HL-60/S4 treated with phorbol 12-myristate 13-acetate at 8.2 ng/mL for 4 days and 3 days (cell line): ENCODE measurements around the gene NOVA2.
"Not testable (repeated sequence)": the region's sequence is repeated elsewhere in the genome, so short reads cannot be mapped to it uniquely, and the experiment has no call there.

Experiments
- in situ Hi-C: fragments of 300-500 bp; cut with MboI; formaldehyde crosslinking; loops from 2 replicates; pipeline ENCODE4 v1.15.0; 2022; ENCODE audit warnings: low sequenced_read_pairs

NOVA2 gene

GRCh38 chr19:45899253-45899652 lies 74.4 kb downstream of the NOVA2 start:
- in situ Hi-C loops = no loop called here

DNA sequence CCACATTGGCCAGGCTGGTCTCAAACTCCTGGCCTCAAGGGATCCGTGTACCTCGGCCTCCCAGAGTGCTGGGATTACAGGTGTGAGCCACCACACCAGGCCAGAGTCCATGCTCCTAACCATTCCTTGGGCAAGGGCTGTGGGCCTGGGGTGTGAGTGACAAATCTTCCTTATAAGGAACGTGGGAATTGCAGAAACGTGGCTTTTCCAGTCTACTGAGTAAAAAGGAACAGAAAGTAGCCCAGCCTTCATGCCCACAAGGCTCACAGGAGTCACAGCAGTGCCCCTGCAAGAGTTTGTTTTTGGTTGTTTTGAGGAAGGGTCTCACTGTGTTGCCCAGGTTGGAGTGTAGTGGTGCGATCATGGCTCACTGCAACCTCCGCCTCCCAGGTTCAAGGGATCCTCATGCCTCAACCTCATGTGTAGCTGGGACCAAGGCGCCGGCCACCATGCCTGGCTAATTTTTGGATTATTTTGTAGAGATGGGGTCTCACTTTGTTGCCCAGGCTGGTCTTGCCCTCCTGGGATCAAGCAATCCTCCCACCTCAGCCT lies 76.3 kb downstream of the NOVA2 start:
- in situ Hi-C loops = no loop called here

- in situ Hi-C loops = not testable (repeated sequence)
Observed at GRCh38 chr19:45895983-45896599, 77.6 kb downstream of the NOVA2 start.

- in situ Hi-C loops = no loop called here
Observed at GRCh38 chr19:45895519-45895972, 78.1 kb downstream of the NOVA2 start.

DNA sequence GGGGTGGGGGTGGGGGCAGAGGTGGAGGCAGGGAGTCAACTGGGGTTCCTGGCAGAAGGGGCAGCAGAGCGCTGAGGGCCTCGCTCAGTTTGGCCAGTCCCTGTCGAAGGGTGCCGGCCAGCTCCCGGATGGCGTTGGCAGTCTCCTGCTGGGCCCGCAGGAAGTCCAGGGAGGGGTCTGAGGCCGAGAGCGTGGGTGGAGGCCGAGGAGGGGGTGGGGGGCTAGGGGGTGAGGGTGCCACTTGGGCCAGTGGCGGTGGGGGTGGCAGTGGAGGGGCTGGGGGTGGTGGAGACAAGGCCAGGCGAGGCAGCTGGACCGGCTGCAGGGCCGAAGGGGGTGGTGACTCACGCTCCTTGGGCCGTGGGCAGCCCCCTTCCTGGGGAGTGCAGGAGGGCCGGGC lies 82.8 kb downstream of the NOVA2 start:
- in situ Hi-C loops = no loop called here

DNA sequence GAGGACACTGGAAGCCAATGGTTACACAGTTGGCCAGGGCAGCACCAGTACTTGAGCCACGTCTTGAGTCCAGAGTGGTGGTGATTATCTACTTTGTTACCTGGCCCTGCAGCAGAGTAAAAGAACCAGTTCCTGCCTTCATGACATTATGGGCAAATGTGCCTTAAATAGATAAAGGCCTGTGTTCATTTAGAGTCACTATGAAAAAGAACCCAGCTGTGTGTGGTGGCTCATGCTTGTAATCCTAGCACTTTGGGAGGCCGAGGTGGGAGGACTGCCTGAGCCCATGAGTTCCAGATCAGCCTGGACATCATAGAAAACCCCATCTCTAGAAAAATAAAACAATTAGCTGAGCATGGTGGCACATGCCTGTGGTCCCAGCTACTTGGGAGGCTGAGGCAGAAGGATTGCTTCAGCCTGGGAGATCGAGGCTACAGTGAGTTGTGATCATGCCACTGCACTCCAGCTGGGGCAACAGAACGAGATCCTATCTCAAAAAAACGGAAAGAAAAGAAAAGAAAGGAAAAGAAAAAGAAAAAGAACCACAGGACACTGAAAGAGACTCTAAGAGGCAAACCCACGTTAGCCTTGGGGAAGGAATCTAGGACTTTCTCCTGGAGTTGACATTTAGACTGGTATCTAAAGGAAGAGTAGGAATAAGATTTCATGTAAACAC lies 84.3 kb downstream of the NOVA2 start:
- in situ Hi-C loops = no loop called here

DNA sequence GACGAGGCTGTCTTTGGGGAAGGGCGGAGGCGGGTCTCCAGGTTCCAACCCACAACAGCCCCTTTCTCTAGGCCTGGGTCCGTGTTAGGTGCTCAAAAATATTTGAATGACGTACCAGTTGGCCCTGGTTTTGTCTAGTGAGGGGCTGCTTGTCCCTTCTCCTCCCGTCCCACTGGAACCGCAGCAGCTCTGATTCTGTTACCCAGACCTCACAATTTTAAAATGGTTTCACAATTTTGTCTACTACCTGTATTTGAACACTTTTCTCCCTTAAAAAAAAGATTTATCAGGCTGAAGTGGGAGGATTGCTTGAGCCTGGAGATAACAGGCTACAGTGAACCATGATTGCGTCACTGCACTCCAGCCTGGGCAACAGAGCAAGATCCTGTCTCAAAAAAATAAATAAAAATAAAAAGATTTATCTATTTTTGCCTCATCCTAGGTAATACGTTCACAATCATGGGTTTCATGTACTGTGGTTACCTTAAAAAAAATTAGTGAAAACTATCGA lies 86.4 kb downstream of the NOVA2 start:
- in situ Hi-C loops = no loop called here

GRCh38 chr19:45886427-45887199 lies 87.1 kb downstream of the NOVA2 start:
- in situ Hi-C loops = no loop called here

DNA sequence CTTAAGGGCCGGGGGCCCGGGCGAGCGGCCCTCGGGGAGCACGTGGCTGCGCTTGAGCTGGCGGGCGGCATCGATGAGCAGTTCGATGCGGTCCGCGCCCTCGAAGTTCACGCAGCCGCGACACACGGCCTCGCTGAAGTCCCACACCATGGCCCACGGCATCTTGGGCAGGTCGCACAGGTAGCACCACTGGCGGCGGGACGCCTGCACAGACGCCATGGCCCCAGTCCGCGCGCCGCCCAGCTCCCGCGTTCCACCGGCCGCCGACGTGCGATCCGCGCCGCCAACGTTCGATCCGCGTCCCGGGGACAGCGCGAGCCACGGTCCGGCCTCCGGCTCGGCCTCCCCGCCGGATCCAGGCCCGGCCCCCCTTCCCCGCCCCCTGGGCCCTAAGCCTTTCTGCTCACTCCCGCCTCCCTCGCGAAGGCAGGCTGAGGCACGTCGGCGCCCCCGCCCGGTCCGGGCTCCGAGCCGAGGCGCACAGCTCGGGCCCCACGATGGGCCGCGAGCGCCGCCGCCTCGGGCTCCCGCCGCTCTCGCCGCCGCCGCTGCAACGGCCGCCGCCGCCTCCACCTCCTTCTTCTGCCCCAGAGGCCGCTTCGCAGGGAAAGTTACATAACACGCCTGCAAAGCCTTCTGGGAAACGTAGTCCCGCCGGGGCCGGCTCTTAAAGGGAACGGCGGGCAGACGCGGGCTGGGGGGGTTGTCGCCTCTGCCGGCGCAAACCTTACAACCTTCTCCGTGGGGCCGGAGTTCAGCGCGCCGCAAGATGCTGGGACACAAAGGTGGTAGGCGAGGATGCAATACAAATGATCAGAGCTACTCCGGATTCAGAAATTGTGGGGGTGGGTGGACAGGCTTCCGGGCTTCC lies 87.9 kb downstream of the NOVA2 start, which contains the start of gene IRF2BP1:
Gene IRF2BP1, minus strand, starts transcription at position 586 of the 871 bp plus-strand sequence. Its CDS starts 367 bp downstream, at position 219.
- in situ Hi-C loops = no loop called here

DNA sequence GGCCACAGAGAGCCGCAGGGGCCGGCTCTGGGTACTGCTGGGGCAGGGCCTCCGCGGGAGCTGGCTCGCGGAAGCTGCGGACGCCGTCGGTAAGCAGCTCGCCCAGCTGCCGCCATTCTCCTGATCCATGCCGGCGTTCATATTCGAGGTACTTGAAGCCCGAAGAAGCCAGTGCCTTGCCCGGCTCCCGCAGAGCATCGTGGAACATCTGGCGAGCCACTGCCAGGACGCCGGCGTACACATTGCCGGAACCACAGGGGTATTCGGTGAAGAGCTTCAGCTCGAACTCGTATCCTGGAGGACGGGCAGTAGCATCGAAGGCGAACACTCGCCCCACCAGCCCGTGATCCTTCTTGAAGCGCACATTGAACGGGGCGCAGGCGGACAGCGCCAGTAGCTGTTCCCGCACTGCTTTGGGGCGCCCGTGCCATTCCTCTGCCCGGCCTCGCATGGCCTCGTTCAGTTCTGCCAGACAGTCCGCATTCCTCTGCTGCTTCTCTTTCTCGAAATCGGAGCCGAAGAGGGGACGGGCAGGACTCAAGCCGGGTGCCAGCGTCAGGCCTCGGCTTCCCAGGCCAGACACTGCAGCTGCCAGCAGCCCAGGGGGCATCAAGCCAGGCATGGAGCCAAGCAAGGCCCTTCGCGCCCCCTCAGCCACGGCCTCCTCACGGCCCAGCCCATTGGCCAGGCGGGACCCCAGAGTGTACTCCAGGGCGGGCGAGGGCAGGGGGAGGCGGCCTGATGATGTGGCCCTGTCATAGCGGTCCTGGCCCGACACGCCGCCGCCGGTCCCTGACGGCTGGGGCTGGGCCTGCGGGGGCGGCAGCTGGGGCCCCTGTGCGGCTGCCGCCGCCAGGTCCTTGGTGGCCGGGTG lies 88.7 kb downstream of the NOVA2 start:
- in situ Hi-C loops = no loop called here

GRCh38 chr19:45883881-45884681 lies 89.6 kb downstream of the NOVA2 start:
- in situ Hi-C loops = no loop called here
